Mammary epithelial cell (primary cell): ENCODE measurements around the gene PRDM5.

Source experiments
- EZH2 ChIP-seq: IDR thresholded peaks from 2 replicates; pipeline ENCODE4 v1.6.1; 2012; ENCODE audit warnings: low read length, inconsistent platforms, borderline replicate concordance
- TF ChIP-seq, protein P1 (sequence below), 2 donors: IDR thresholded peaks in 1 of 2; conservative IDR thresholded peaks in 1 of 2; 2 replicates each; pipeline ENCODE4 v1.5.1; 2011 to 2012; ENCODE audit warnings: inconsistent platforms in 2 of 2, low read length in 2 of 2, mild to moderate bottlenecking in 2 of 2, control low read depth in 1 of 2, low read depth in 1 of 2; ENCODE audit not compliant: insufficient read depth in 1 of 2; ENCODE audit errors: extremely low read depth in 1 of 2

DNA sequence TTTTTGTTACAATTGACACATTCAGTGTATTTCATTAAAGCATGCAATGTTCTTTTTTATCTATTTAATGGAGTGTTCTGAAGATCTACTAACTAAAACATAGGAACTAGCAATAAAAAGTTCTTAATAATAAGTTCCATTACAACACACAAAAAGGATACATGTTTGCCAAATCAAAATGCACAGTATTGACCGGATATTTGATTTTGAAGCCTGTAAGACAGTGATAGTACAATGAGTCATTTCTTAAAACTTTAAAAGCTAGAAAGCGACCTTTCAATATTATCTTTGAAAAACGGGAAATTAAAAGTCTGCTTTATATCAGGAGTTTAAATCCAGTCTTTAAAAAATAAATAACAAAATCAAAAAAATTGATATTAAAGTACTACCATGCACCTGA is 2.4 kb upstream of the PRDM5 start:
- TF ChIP-seq, protein P1, sequence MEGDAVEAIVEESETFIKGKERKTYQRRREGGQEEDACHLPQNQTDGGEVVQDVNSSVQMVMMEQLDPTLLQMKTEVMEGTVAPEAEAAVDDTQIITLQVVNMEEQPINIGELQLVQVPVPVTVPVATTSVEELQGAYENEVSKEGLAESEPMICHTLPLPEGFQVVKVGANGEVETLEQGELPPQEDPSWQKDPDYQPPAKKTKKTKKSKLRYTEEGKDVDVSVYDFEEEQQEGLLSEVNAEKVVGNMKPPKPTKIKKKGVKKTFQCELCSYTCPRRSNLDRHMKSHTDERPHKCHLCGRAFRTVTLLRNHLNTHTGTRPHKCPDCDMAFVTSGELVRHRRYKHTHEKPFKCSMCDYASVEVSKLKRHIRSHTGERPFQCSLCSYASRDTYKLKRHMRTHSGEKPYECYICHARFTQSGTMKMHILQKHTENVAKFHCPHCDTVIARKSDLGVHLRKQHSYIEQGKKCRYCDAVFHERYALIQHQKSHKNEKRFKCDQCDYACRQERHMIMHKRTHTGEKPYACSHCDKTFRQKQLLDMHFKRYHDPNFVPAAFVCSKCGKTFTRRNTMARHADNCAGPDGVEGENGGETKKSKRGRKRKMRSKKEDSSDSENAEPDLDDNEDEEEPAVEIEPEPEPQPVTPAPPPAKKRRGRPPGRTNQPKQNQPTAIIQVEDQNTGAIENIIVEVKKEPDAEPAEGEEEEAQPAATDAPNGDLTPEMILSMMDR (conservative IDR thresholded peaks at IDR 0.05 in 1 of 2, IDR thresholded peaks at IDR 0.05 in 1 of 2; ENCODE audit: extremely low read depth in 1 of 2, insufficient read depth in 1 of 2, low read depth in 1 of 2, low read length in 2 of 2) = no peak
- TF ChIP-seq EZH2 = no peak
